Activated CD8-positive, alpha-beta memory T cell treated with anti-CD3 and anti-CD28 coated beads for 4 hours (primary cell): ENCODE data around the gene ACYP2.
"Not testable (repeated sequence)": the region's sequence is repeated elsewhere in the genome, so short reads cannot be mapped to it uniquely, and the experiment has no call there.

Experiments
- DNase-seq, 2 donors: peaks; one replicate each; pipeline ENCODE4 v3.0.0-alpha.2; 2020; ENCODE audit warnings: low read depth in 2 of 2

ACYP2 gene

GRCh38 chr2:54224997-54225396, 109.6 kb downstream of the ACYP2 start:
- no peak for DNase-seq

- DNase-seq = no peak
Measured at GRCh38 chr2:54226260-54226659, 110.8 kb downstream of the ACYP2 start.

DNA sequence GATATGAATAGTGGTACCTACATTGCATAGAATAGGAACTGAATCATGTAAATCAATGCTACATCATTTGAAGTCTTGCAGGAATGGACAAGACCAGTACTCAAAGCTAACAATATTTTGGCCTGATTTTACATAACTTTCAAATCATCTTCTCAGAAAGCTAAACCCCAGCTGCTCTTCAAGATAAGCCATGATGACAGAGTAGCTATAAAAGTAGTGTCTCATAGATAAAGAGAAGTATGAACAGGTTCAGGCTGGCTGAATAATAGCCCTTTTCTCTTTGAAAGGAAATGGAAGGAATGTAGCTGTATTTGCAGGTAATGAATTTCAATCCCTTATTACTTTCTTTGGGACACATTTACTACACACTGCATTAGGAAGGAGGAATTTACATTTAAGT, 112.4 kb downstream of the ACYP2 start:
- no peak for DNase-seq

DNA sequence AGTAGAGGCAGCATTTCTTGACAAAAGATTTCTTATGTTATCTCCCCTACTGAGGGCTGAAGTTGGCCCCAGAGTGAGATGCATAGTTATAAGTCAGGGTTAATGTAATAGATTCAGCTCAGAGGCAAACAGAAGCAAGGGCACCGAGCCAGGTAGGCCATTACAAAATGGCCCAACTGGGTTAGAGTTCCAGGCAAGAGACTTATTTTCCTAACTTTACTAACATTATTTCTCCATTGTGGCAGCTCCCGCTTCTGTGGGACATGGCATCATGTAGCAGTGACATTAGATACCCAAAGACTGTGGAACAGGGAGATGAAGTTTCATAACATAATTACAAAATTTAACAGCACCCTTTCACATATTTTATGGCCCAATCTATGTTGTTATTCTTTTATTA, 113.5 kb downstream of the ACYP2 start:
- DNase-seq = no peak

- no peak for DNase-seq
Measured at GRCh38 chr2:54233832-54234649, 118.6 kb downstream of the ACYP2 start.

DNA sequence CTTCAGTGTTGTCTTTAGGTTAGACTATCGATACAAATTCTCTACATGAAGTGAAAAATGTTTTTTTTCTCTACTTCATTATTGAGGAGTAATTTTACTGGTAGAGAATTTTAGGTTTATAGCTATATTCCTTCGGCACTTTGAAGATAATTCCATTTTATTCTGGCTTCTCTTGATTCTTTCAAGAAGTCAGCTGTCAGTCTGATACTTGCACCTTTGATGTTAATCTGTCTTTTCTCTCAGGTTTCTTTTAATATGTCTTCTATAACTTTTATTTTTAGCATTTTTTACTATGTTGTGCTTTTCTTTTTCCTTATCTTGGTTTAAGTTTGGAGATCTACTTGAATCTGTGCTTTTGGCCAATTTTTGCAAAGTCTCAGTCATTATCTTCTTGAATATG, 122.0 kb downstream of the ACYP2 start:
- no peak for DNase-seq

DNA sequence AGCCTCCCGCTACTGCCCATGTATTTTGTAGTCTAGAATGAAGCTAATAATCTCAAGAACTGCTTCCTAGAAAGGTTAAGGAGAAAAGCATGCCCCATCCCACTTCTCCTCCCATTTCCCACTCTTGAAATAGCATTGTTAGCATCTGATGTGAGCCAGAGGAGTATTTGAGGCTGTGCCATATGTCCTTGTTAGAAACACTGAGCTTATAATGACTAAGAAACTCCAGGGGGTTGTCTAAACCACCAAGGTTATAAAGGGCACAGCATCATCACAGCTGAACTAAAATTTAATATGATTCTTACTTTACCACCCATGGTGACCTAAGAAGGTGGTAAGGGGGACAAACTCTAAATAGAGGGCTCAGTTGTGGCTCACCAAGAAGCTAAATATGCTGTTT, 124.0 kb downstream of the ACYP2 start:
- no peak for DNase-seq

- DNase-seq = no peak
Measured at GRCh38 chr2:54240515-54241469, 125.4 kb downstream of the ACYP2 start.

- DNase-seq = no peak
Measured at GRCh38 chr2:54247115-54247514, 131.7 kb downstream of the ACYP2 start.

GRCh38 chr2:54249629-54250028, 134.2 kb downstream of the ACYP2 start:
- no peak for DNase-seq

GRCh38 chr2:54254180-54254579, 138.8 kb downstream of the ACYP2 start:
- DNase-seq = no peak

- no peak for DNase-seq
Measured at GRCh38 chr2:54255230-54256090, 140.0 kb downstream of the ACYP2 start.

DNA sequence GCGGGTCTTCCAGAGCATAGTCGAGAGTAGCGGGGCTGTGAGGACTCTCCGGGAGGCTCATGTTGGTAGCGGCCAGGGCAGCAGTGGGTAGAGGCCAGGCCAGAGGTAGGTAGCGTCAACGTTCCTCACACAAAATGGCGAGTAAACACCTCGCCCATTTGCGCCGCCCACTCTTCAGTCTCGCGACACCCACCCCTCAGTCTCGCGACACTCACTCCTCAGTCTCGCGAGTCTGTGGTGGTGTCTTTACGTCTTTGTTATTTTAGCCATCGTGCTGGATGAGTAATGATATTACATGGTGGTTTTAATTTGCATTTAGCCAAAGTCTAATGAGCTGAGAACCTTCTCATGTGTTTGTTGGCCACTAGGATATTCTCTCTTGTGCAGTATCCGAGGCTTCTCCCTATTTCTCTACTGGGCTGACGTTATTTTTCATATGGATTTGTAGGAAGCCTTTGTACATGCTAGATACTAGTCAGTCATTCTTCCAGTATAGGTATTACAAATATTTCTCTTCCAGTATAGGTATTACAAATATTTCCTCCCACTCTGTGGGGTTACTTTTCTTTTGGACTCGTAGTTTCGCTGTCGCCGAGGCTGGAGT, 140.8 kb downstream of the ACYP2 start, which contains the start of gene TSPYL6:
Gene TSPYL6 (minus strand): TSS at position 139 of the 604 bp plus-strand sequence. CDS start 78 bp downstream, at position 61.
- DNase-seq = no peak

- no peak for DNase-seq
Measured at GRCh38 chr2:54258166-54258565, 142.8 kb downstream of the ACYP2 start.

DNA sequence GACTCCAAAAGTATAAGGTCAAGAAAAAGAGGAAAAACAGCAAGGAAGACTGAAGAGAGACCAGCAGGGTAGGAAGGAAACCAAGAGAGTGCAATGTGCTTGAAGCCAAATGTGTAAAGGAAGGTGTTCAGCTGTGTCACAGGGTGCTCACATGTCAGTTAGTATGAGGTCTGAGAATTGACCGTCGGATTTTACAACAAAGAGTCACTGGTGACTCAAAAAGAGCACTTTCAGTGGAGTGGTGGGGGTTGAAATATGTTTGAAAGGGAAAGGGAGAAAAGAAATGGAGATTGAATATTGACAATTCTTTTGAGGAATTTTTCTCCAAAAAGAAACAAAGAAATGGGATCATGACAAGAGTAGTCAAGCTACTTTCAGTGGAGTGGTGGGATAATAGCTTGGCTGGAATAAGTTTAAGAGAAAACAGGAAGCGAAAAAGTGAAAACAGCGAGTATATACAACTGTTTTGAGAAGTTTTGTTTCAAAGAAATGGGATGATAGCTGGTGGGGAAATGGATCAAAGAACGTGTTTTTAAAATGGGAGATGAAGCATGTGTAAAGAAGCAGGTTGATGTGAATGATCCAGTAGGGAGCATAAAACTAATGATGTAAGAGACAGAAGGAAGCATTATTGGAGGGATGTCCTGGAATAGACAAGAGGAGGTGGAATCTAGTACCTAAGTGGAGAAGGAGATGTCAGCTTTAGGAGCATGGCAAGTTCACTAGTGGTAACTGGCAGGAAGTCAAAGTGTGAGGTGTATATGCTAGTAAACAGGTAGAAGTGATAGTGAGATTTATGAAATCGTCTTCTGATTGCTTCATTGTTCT, 144.2 kb downstream of the ACYP2 start:
- no peak for DNase-seq

DNA sequence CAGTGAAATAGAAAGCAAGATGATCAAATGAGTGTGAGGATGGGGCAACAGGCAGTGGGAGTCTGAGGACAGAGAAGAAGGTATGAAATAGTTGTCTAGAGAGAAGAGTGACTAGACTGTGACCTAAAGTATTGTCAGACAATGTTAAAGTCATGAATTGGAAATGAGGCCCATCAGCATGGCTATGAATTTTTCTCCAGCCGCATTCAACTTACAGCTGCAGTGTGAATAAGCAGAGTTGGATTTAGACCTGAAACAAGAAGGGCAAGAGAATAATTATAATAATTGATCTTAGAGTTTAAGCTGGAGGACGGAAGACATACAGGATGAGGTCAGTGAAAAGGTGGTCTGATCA, 144.8 kb downstream of the ACYP2 start:
- DNase-seq = no peak

GRCh38 chr2:54261537-54261936, 146.1 kb downstream of the ACYP2 start:
- no peak for DNase-seq

- DNase-seq = no peak
Measured at GRCh38 chr2:54262015-54262765, 146.8 kb downstream of the ACYP2 start.

DNA sequence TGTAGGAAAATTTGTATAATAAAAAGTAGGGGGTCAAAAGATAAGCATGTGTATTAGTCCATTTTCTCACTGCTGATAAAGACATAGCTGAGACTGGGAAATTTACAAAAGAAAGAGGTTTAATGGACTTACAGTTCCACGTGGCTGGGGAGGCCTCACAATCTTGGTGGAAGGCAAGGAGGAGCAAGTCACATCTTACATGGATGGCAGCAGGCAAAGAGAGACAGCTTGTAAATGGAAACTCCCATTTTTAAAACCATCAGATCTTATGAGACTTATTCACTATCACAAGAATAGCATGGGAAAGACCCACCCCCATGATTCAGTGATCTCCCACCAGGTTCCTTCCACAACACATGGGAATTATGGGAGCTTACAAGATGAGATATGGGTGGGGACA, 149.7 kb downstream of the ACYP2 start:
- DNase-seq = not testable (repeated sequence)

DNA sequence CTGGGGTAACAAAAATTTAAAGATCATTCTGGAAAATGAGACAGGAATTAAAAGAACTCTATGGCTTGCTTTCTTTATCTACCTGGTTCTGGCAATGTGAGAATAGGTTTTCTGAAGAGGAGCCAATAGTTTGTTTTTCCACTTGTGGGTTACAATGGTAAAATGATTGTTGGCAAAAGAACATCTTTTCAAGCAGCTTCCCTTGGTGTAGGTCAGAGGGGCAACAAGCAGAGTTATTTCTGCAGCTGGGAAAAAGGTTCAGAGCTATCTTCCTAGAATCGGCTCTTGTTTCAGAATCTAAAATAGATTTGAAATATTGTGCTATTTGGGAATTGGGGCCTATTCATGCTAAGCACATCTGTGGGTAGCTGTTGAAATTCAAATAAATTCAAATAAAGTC, 152.2 kb downstream of the ACYP2 start:
- DNase-seq = no peak
